HG03520 (cell line): ENCODE data around the gene CASP4.
A peak's percentile ranks its signal among the peaks of the same experiment; 100 is the strongest.
"Not testable (repeated sequence)": the region's sequence is repeated elsewhere in the genome, so short reads cannot be mapped to it uniquely, and the experiment has no call there.

ENCODE experiments used
- ATAC-seq: cut with Tn5 transposase; IDR thresholded peaks from one replicate; pipeline ENCODE4 v1.9.1; 2021; ENCODE audit warnings: mild to moderate bottlenecking, moderate library complexity; ENCODE audit not compliant: unreplicated experiment

CASP4 gene

GRCh38 chr11:104968355-104968855 lies at the start of gene CASP4:
Gene CASP4 (minus strand): TSS chr11:104968574. CDS start chr11:104968525, 49 bp downstream.
- ATAC-seq, result peak; percentile 88

GRCh38 chr11:105007463-105007862 lies 39.1 kb upstream of the CASP4 start:
- ATAC-seq, result no peak

- ATAC-seq, result no peak
Measured at GRCh38 chr11:105005451-105005845, 37.1 kb upstream of the CASP4 start.

GRCh38 chr11:105004021-105004420 lies 35.6 kb upstream of the CASP4 start:
- no peak for ATAC-seq

- no peak for ATAC-seq
Measured at GRCh38 chr11:105003151-105003550, 34.8 kb upstream of the CASP4 start.

GRCh38 chr11:105000797-105001196 lies 32.4 kb upstream of the CASP4 start:
- ATAC-seq, result peak; percentile 90

GRCh38 chr11:105000167-105000566 lies 31.8 kb upstream of the CASP4 start:
- ATAC-seq, result no peak

- no peak for ATAC-seq
Measured at GRCh38 chr11:104999721-105000120, 31.3 kb upstream of the CASP4 start.

GRCh38 chr11:104997288-104997687 lies 28.9 kb upstream of the CASP4 start:
- ATAC-seq, result no peak

GRCh38 chr11:104995001-104995408 lies 26.6 kb upstream of the CASP4 start:
- ATAC-seq, result no peak

- no peak for ATAC-seq
Measured at GRCh38 chr11:104992781-104993180, 24.4 kb upstream of the CASP4 start.

GRCh38 chr11:104991994-104992393 lies 23.6 kb upstream of the CASP4 start:
- ATAC-seq, result no peak

- no peak for ATAC-seq
Measured at GRCh38 chr11:104984808-104985207, 16.4 kb upstream of the CASP4 start.

GRCh38 chr11:104979839-104980238 lies 11.5 kb upstream of the CASP4 start:
- ATAC-seq, result no peak

GRCh38 chr11:104973616-104974015 lies 5.2 kb upstream of the CASP4 start:
- no peak for ATAC-seq

GRCh38 chr11:104972924-104973323 lies 4.5 kb upstream of the CASP4 start:
- not testable (repeated sequence) for ATAC-seq

GRCh38 chr11:104970756-104971155 lies 2.4 kb upstream of the CASP4 start:
- no peak for ATAC-seq

- ATAC-seq, result no peak
Measured at GRCh38 chr11:104968856-104969776, 742 bp upstream of the CASP4 start.

- ATAC-seq, result no peak
Measured at GRCh38 chr11:104967534-104968354, 630 bp downstream of the CASP4 start.

GRCh38 chr11:104965735-104966134 lies 2.6 kb downstream of the CASP4 start:
- no peak for ATAC-seq

GRCh38 chr11:104964247-104964646 lies 4.1 kb downstream of the CASP4 start:
- ATAC-seq, result no peak

- no peak for ATAC-seq
Measured at GRCh38 chr11:104962852-104963251, 5.5 kb downstream of the CASP4 start.
